ENCODE data around the gene FAHD1. TPM values are rescaled to one million over a fixed set of nuclear protein-coding genes. Genes with fewer than 3 reads are reported as not detected.
A peak's percentile ranks its signal among the peaks of the same experiment; 100 is the strongest.
"Not testable (repeated sequence)": the region's sequence is repeated elsewhere in the genome, so short reads cannot be mapped to it uniquely, and the experiment has no call there.

FAHD1 gene
- total RNA-seq, 1 donor from 2014 or later, result 26.0 TPM

- no peak for DNase-seq
Measured at GRCh38 chr16:1850981-1851380, 24.0 kb downstream of the FAHD1 start.

GRCh38 chr16:1851793-1852192, 24.8 kb downstream of the FAHD1 start:
- no peak for DNase-seq

- DNase-seq, result no peak
Measured at GRCh38 chr16:1857433-1858097, 30.6 kb downstream of the FAHD1 start.

- DNase-seq, result no peak
Measured at GRCh38 chr16:1858189-1858865, 31.3 kb downstream of the FAHD1 start.

- no peak for DNase-seq
Measured at GRCh38 chr16:1859650-1860049, 32.6 kb downstream of the FAHD1 start.

GRCh38 chr16:1861730-1862129, 34.7 kb downstream of the FAHD1 start:
- no peak for DNase-seq

GRCh38 chr16:1862394-1862793, 35.4 kb downstream of the FAHD1 start:
- DNase-seq, result no peak

- DNase-seq, result no peak
Measured at GRCh38 chr16:1863681-1864460, 36.9 kb downstream of the FAHD1 start.

- DNase-seq, result no peak
Measured at GRCh38 chr16:1865902-1866690, 39.1 kb downstream of the FAHD1 start.

- DNase-seq, result no peak
Measured at GRCh38 chr16:1870365-1871082, 43.5 kb downstream of the FAHD1 start.

- peak; percentile 5 for DNase-seq
Measured at GRCh38 chr16:1871974-1872635, 45.1 kb downstream of the FAHD1 start, which contains the start of gene MEIOB. Gene MEIOB (minus strand): TSS chr16:1872164. CDS start chr16:1868175, 3,989 bp downstream.

- no peak for DNase-seq
Measured at GRCh38 chr16:1874854-1875253, 47.8 kb downstream of the FAHD1 start.

GRCh38 chr16:1876066-1876465, 49.1 kb downstream of the FAHD1 start:
- not testable (repeated sequence) for DNase-seq

GRCh38 chr16:1876468-1876867, 49.5 kb downstream of the FAHD1 start:
- no peak for DNase-seq

GRCh38 chr16:1877089-1877488, 50.1 kb downstream of the FAHD1 start:
- no peak for DNase-seq

GRCh38 chr16:1877804-1878203, 50.8 kb downstream of the FAHD1 start:
- DNase-seq, result no peak

GRCh38 chr16:1878256-1878655, 51.2 kb downstream of the FAHD1 start:
- DNase-seq, result no peak
